Measurements from ENCODE around the gene EPX. TPM values are rescaled to one million over a fixed set of nuclear protein-coding genes. Genes with fewer than 3 reads are reported as not detected.

EPX gene
- total RNA-seq, 2 donors from 2014 or later, result not detected

Other genes with a start within 250 kb of the EPX start
- 10 to 100 TPM; 35.8 to 48.1 TPM for gene CUEDC1, start 237.3 kb upstream of the EPX start, total RNA-seq
- 10 to 100 TPM; 14.5 to 39.4 TPM for gene VEZF1, start 204.5 kb upstream of the EPX start, total RNA-seq
- gene SRSF1, start 185.5 kb upstream of the EPX start, total RNA-seq, result 100 to 1,000 TPM in 1 of 2 donors, 10 to 100 TPM in 1; 76.0 to 139 TPM
- 10 to 100 TPM; 10.6 to 14.5 TPM for gene DYNLL2, start 109.3 kb upstream of the EPX start, total RNA-seq
- not detected for gene OR4D1, start 44.3 kb upstream of the EPX start, total RNA-seq
- gene OR4D2, start 25.7 kb upstream of the EPX start, total RNA-seq, result not detected
- gene MKS1, start 26.5 kb downstream of the EPX start, total RNA-seq, result 10 to 100 TPM; 14.2 to 15.0 TPM
- not detected for gene LPO, start 45.9 kb downstream of the EPX start, total RNA-seq
- not detected for gene MPO, start 88.2 kb downstream of the EPX start, total RNA-seq
- gene TSPOAP1, start 136.1 kb downstream of the EPX start, total RNA-seq, result 10 to 100 TPM; 21.0 to 22.7 TPM
- 10 to 100 TPM; 10.2 to 24.4 TPM for gene SUPT4H1, start 159.5 kb downstream of the EPX start, total RNA-seq
- 10 to 100 TPM in 1 of 2 donors, 1 to 10 TPM in 1; 8.3 to 10.5 TPM for gene RNF43, start 224.8 kb downstream of the EPX start, total RNA-seq

All from body of pancreas (tissue), 2 donors.